ENCODE results near the gene ST6GALNAC2.

Gene ST6GALNAC2

DNA sequence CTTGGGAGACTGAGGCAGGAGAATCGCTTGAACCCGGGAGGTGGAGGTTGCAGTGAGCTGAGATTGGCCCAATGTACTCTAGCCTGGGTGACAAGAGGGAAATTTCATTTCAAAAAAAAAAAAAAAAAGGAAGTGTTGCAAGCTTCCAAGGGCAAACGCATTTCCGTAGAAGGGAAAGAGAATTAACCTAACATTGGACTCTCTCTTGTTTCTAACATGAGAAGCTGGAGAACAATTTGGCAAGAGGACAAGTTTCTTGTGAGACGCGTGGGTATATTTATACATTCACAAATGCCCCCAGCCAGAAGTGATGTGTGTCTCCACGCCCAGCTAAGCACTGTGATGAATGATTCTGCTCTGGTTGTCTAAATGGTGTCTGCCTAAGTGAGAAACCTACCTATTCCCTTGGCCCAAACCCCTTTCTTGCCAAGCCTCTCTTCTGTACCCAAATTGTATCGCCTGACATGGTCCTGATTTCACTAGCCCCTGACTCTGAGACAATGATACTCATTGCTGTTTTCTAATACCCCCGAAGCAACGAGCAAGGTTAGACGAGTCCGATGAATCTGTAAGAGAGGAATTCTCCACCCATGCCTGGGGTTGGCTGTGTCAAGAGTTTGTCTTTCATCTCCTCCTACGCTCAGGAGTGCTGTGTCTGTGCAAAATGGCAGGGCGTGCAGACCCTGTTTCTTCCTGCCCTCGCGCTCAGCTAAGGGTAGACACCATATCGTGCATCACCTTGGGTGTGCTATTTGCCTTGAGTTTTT, 14.2 kb upstream of the ST6GALNAC2 start:
- no peak for DNase-seq

DNA sequence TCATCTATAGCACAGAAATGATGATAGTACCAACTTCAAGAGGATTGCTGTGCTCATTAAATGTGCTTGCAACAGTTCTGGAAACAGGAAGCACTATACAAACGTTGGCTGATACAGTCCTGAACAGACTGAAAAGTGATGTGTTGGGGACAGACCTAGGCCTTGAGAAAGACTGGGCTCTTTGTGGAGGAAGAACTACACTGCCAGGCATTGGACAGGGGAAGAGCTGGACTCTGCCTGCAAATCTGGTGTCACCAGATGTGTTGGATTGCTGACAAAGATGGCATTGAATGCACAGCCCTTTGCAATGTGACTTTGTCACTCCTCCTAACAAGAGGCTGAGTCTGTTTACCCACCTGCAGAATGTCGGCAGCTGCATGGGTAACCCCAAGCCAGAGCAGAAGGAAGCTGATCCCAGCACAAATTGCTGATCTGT, 12.4 kb upstream of the ST6GALNAC2 start:
- no peak for DNase-seq

DNA sequence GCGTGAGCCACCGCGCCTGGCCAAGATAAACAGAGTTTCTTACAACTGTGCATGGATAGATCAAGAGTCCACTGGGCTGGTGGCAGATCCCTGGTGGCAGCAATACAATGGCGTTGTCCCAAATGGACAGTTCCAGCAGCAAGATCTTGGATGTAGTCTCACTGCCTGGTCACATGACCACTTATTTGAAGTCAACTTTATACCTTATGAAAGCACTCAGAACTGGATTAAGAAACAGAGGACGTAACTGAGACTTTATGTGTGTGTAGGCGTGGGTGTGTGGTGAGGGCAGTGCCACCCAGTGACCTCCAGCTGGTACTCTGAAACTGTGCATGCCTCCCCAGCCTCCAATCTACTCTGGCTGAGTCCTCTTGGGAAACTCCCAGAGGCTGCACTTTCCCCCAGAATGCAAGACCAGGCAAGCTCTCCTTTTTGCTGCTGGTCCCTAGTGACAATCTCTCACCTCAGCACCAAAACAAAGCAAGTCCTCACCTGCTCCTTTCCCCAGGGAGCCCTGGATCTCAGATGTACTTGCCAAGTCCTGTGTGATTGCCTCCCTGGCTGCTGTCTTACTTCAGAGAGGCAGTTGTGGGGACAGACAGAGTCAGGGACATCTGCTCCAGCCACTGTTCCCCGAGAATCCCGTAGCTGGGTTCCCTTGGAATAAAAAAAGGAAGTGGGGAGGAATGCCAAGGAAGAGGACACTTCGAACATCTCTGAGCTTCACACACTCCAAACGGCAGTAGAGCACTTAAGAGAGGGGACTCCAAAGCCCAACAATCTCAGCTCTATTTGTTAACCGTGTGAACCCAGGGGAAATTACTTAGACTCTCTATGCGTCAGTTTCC, 11.7 kb upstream of the ST6GALNAC2 start:
- DNase-seq: no peak

DNA sequence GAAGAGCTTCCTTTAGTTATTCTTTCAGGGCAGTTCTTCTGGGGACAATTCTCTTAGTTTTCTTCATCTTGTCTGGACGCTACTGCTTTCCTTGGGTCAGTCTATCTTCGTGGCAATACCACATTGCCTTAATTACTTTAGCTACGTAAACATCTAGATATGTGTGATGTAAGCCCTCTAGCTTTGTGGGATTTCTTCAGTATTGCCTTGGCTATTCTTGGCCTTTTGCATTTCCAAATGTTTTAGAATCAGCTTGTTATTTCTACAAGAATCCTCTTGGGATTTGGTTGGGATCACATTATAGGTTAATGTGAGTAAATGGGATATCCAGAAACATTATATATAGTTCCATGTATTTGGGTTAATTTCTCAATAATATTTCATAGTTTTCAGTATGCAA, 9.0 kb upstream of the ST6GALNAC2 start:
- no peak for DNase-seq

- no peak for DNase-seq
Measured at GRCh38 chr17:76593959-76594358, 8.3 kb upstream of the ST6GALNAC2 start.

DNA sequence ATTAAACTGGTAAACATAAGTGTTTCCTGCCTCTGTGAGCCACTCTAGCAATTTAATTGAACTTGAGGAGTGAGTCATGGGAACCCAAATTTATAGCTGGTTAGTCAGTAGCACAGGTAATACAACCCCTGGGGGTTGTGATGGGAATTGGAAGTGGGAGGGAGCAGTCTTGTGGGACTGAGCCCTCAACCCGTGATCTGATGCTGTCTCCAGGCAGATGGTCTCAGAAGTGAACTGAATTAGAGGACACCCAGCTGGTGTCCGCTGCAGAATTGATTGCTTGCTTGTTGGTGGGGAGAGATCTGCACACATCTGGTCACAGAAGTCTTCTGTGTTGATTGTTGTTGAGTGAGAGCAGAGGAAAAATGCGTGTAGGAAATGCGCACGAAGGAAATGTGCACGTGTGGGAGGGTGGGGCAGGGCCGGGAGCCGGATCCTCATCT, 7.7 kb upstream of the ST6GALNAC2 start:
- no peak for DNase-seq

DNA sequence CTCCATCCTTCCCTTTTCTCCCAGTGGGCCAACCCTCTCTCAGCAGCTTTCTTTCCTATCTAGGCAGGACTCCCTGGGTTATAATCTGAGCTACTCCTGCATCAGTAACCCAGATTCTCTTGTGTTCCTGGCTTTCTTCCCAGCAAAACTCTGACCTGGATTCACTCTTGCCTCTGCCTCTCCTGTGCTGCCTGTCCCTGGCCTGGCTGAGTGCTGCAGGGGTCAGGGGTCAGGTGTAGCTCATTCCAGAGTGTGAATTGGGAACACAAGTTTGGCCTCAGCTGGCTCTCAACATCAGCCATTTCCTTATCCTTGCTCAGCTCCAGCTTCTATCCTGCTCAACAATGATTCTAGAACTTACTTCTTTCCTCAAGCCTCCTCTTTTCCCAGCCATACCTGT, 2.5 kb upstream of the ST6GALNAC2 start:
- DNase-seq: no peak

GRCh38 chr17:76586741-76587487, 1.3 kb upstream of the ST6GALNAC2 start:
- no peak for DNase-seq

DNA sequence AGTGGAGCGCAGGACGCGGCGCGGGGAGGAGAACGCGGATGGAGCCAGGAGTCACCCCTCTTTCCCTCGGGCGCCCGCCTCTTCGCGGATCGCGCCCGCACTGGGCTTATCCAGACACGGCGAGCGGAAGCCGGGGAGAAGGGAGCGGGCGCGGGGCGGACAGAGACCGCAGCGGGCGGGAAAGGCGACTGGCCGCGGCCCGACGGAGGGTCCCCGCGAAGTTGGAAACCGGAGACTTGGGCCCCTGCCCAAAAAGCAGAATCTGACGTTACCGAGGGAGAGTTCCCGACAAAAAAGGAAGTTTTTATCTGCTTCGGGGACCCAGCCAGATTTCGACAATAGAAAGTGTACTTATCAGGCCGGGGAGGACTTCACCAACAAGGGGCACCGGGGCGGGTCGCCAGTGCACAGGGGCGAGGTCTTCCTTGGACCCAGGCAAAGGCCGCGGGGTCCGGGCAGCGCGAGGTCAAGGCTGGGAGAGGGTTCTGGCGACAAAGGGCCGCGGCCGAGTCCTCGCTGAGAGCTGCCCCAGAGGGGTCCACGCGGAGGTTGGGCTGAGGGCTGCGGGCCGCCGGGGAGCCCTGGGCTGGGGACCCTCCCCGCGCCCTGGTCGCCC, 519 bp downstream of the ST6GALNAC2 start:
- no peak for DNase-seq

DNA sequence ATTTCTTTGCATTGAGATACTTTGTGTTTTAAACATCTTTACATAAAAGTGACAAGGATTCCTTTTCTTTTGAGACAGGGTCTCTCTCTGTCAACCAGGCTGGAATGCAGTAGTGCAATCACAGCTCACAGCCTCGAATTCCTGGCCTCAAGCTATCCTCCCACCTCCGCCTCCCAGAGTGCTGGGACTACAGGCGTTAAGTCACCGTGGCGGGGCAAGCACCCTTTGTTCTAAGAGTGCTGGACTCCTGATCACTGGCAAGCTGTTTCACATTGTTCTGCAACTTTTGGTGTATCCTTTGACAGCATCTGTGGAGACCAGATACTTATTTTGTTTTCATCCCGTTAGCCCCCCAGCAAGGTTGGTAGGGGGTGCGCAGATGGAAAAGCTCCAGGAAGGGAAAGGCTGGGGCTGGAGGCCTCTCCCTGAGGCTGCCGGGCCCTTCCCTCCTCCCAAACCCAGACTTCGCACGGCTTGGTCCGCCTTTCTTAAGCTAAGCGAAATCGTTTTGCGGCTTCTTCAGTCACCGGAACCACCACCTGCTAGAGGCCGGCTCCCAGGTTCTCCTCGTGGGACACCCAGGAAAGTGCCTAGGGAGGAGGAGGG, 1.1 kb downstream of the ST6GALNAC2 start:
- DNase-seq: no peak

GRCh38 chr17:76582660-76583059, 3.0 kb downstream of the ST6GALNAC2 start:
- no peak for DNase-seq

GRCh38 chr17:76581515-76581914, 4.1 kb downstream of the ST6GALNAC2 start:
- no peak for DNase-seq

DNA sequence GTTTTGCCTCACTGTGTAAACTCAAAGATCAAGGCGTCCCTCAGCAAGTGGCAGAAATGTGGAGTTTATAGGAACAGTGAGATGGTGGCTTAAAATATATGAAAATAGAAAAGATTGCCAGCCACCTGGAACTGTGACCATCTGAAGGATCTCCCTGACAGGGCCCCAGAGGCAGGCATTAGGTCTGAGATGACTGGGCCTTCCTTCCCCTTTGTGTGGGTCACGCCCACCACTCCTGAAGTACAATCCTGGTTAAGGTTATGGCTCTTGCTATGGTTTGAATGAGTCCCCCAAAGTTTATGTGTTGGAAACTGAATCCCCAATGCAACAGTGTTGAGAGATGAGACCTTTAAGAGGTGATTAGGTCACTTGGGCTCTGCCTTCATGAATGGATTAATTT, 6.4 kb downstream of the ST6GALNAC2 start:
- no peak for DNase-seq

GRCh38 chr17:76578376-76578775, 7.3 kb downstream of the ST6GALNAC2 start:
- DNase-seq: no peak

GRCh38 chr17:76577876-76578275, 7.8 kb downstream of the ST6GALNAC2 start:
- DNase-seq: no peak

DNA sequence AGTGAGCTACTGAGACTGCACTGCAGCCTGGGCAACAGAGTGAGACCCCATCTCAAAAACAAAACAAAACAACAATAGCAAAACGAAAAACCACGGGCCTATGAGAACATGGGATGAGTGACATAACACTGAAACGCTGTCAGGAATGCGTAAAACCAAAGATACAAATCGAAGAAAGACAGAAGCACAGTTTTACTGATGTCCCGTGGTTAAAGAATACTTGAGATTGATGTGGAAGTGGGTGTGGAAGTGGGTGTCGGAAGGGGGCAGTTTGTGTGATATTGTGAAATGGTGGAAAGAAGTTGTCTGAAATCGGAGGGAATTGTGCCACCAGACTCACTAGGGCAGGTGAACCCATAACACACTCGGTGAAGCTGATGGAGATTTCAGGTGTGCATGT, 9.5 kb downstream of the ST6GALNAC2 start:
- no peak for DNase-seq

- DNase-seq: no peak
Measured at GRCh38 chr17:76575570-76575969, 10.1 kb downstream of the ST6GALNAC2 start.

DNA sequence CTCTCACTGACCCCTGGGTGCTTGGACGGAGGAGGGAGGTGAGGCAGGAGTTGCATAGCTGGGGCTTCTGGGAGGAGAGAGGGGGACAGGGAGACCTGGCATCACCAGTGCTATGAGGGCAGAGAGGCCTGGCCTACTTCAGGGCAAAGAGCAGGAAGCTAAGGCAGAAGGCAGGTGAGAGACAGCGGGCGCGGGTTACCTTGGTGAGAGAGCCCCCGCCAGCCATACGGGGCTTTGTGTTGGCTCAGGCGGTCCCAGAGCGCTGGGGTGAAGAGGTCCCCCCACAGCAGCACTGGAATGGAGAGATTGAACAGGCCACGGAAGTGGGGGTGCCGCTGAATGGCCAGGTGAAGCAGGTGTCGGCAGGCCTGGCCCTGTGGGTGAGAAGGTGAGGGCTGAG, 11.5 kb downstream of the ST6GALNAC2 start:
- no peak for DNase-seq

GRCh38 chr17:76573096-76573495, 12.6 kb downstream of the ST6GALNAC2 start:
- no peak for DNase-seq

DNA sequence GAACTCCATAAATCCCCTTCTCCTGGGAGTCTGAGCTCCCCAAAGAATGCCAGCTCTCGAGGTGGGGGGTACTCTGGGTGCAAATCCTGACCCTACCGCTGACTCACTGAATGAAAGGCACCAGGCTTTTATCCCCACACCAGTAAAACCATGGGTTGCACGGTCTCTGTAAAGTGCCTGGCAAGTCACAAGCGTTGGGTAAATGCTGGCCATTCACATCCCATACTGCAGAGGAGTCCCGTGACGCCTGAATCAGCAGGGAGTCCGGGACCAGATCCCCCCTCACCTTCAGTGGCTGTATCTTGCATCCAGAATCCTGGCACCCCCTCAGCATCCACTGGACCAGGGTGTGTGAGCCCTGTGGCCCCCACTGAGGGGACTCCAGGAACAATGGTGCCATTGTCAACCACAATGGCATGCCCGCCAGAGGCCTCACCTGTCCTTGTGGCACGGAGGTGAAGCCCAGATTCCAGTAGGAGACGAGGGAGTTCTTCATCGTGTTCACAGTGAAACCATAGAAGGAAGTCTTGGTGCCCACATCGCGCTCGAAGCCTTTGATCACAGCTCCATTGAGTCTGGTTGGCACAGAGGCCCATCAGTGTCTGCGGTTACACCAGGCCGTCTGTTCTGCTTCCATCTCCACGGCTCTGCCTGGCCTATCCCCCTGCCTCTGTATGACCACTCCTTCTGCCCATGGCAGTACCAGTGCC, 13.3 kb downstream of the ST6GALNAC2 start:
- DNase-seq: no peak

DNA sequence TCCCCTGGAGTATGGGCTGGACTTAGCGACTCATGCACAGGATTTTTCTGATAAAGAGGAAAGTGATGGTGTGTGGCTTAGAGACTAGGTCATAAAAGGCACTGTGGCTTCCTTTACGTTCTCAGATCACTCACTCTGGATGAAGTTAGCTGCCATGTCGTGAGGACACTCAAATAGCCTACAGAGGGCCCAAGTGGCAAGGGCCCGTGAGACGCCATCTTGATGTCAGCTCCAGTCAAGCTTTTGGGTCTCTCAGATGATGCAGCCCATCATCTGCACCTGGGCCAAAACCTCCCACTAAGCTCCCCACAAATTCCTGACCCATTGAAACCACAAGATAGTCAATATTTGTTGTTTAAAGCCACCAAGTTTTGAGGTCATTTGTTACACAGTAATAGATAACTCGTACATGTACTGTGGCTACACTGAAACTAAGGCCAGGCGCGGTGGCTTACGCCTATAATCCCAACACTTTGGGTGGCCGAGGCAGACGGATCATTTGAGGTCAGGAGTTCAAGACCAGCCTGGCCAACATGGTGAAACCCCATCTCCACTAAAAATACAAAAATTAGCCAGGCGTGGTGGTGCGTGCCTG, 14.7 kb downstream of the ST6GALNAC2 start:
- no peak for DNase-seq
